Activated naive CD4-positive, alpha-beta T cell treated with anti-CD3 and anti-CD28 coated beads for 36 hours (primary cell): ENCODE data around the gene EIF1AX. TPM values are rescaled to one million over a fixed set of nuclear protein-coding genes. Genes with fewer than 3 reads are reported as not detected.

ENCODE experiments used
- CTCF ChIA-PET: fragments of 350-600 bp; sonication (Branson Sonifier 250); formaldehyde crosslinking; loops from one replicate; lab custom pipeline; 2021; ENCODE audit warnings: antibody characterized with exemption; lab: Charles Lee
- DNase-seq: peaks from one replicate; pipeline ENCODE4 v3.0.0-alpha.2; 2020
- H3K27ac Mint-ChIP-seq: one replicate; pipeline ENCODE4 v1.8.0; 2021; ENCODE audit warnings: mild to moderate bottlenecking, mixed read lengths
- H3K27me3 Mint-ChIP-seq: one replicate; pipeline ENCODE4 v1.8.0; 2021; ENCODE audit warnings: low read depth, mixed read lengths
- H3K36me3 Mint-ChIP-seq: one replicate; pipeline ENCODE4 v1.8.0; 2021; ENCODE audit warnings: low read depth, mixed read lengths
- H3K4me1 Mint-ChIP-seq: one replicate; pipeline ENCODE4 v1.8.0; 2021; ENCODE audit warnings: low read depth, mixed read lengths
- H3K4me3 Mint-ChIP-seq: one replicate; pipeline ENCODE4 v1.8.0; 2021; ENCODE audit warnings: mild to moderate bottlenecking, moderate library complexity, mixed read lengths
- H3K9me3 Mint-ChIP-seq: one replicate; pipeline ENCODE4 v1.8.0; 2021; ENCODE audit warnings: mixed read lengths
- intact Hi-C: fragments of 100-400 bp; cut with micrococcal nuclease; formaldehyde crosslinking; loops from one replicate; pipeline ENCODE4 v1.15.1; 2023
- total RNA-seq, 2 experiments: library from RNA; stranded (reverse); gene quantifications; one replicate each; pipeline ENCODE4 v1.2.3, GENCODE V29; 2021

EIF1AX gene
- total RNA-seq, 2 experiments from 2014 or later: 106 to 109 TPM

- CTCF ChIA-PET: interaction anchor here (0.6 kb wide), 1 partner anchor 284 kb away, joined by 4 read pairs; no protein-coding TSS in a partner anchor
- H3K36me3 Mint-ChIP-seq: no peaks in the 10 kb centered on the region
- peaks cover 14% of the 10 kb centered on the region for H3K27me3 Mint-ChIP-seq
- DNase-seq: no peak
- intact Hi-C loops: no loop called here
- H3K9me3 Mint-ChIP-seq: no peaks in the 10 kb centered on the region
- no peak overlapping the region for H3K4me3 Mint-ChIP-seq
- no peaks in the 10 kb centered on the region for H3K4me1 Mint-ChIP-seq
- H3K27ac Mint-ChIP-seq: no peak overlapping the region
Observed at GRCh38 chrX:20118065-20118824, 23.4 kb downstream of the EIF1AX start.

GRCh38 chrX:20116577-20117240 lies 24.9 kb downstream of the EIF1AX start, which contains the start of gene MAP7D2:
TSS of gene MAP7D2 (minus strand) at chrX:20116907. CDS start at chrX:20116879, 28 bp downstream.
- Mint-ChIP-seq H3K4me1 (no peaks in the 10 kb centered on the region), H3K27ac (no peak within 1 kb of the TSS), H3K27me3 (peaks cover 14% of the 10 kb centered on the region), H3K9me3 (no peaks in the 10 kb centered on the region), H3K4me3 (peak within 1 kb of the TSS; percentile 42), H3K36me3 (no peaks in the 10 kb centered on the region)
- intact Hi-C loops: no loop called here
- CTCF ChIA-PET: no interaction called here
- DNase-seq: no peak

GRCh38 chrX:20116087-20116576 lies 25.5 kb downstream of the EIF1AX start:
- H3K4me3 Mint-ChIP-seq: peak overlapping the region; percentile 42
- no peak for DNase-seq
- H3K27ac Mint-ChIP-seq: no peak overlapping the region
- no peaks in the 10 kb centered on the region for H3K9me3 Mint-ChIP-seq
- peaks cover 14% of the 10 kb centered on the region for H3K27me3 Mint-ChIP-seq
- CTCF ChIA-PET: no interaction called here
- no peaks in the 10 kb centered on the region for H3K4me1 Mint-ChIP-seq
- no peaks in the 10 kb centered on the region for H3K36me3 Mint-ChIP-seq
- intact Hi-C loops: no loop called here

GRCh38 chrX:20112022-20112774 lies 29.4 kb downstream of the EIF1AX start:
- Mint-ChIP-seq H3K4me1 (no peaks in the 10 kb centered on the region), H3K36me3 (no peaks in the 10 kb centered on the region), H3K9me3 (no peaks in the 10 kb centered on the region), H3K27me3 (peaks cover 13% of the 10 kb centered on the region), H3K27ac (no peak overlapping the region), H3K4me3 (no peak overlapping the region)
- CTCF ChIA-PET: no interaction called here
- DNase-seq: no peak
- intact Hi-C loops: no loop called here

GRCh38 chrX:20111271-20111670 lies 30.4 kb downstream of the EIF1AX start:
- Mint-ChIP-seq H3K36me3 (no peaks in the 10 kb centered on the region), H3K9me3 (no peaks in the 10 kb centered on the region), H3K27me3 (peaks cover 12% of the 10 kb centered on the region), H3K4me3 (no peak overlapping the region), H3K4me1 (no peaks in the 10 kb centered on the region), H3K27ac (no peak overlapping the region)
- CTCF ChIA-PET: no interaction called here
- intact Hi-C loops: no loop called here
- DNase-seq: no peak

GRCh38 chrX:20101934-20102581 lies 39.6 kb downstream of the EIF1AX start:
- H3K27me3 Mint-ChIP-seq: no peaks in the 10 kb centered on the region
- H3K9me3 Mint-ChIP-seq: no peaks in the 10 kb centered on the region
- no peak overlapping the region for H3K4me3 Mint-ChIP-seq
- H3K4me1 Mint-ChIP-seq: peaks cover 7% of the 10 kb centered on the region
- DNase-seq: no peak
- H3K36me3 Mint-ChIP-seq: no peaks in the 10 kb centered on the region
- no peak overlapping the region for H3K27ac Mint-ChIP-seq
- intact Hi-C loops: no loop called here
- CTCF ChIA-PET: no interaction called here

GRCh38 chrX:20091499-20091898 lies 50.1 kb downstream of the EIF1AX start:
- no peak overlapping the region for H3K4me3 Mint-ChIP-seq
- H3K4me1 Mint-ChIP-seq: no peaks in the 10 kb centered on the region
- intact Hi-C loops: no loop called here
- H3K36me3 Mint-ChIP-seq: no peaks in the 10 kb centered on the region
- no peak for DNase-seq
- CTCF ChIA-PET: no interaction called here
- H3K27ac Mint-ChIP-seq: no peak overlapping the region
- no peaks in the 10 kb centered on the region for H3K27me3 Mint-ChIP-seq
- no peaks in the 10 kb centered on the region for H3K9me3 Mint-ChIP-seq

GRCh38 chrX:20089845-20090244 lies 51.8 kb downstream of the EIF1AX start:
- H3K27ac Mint-ChIP-seq: no peak overlapping the region
- H3K4me3 Mint-ChIP-seq: no peak overlapping the region
- DNase-seq: no peak
- no peaks in the 10 kb centered on the region for H3K4me1 Mint-ChIP-seq
- no peaks in the 10 kb centered on the region for H3K9me3 Mint-ChIP-seq
- intact Hi-C loops: no loop called here
- H3K36me3 Mint-ChIP-seq: no peaks in the 10 kb centered on the region
- CTCF ChIA-PET: interaction anchor here (1.0 kb wide), 1 partner anchor 337 kb away, joined by 3 read pairs; no protein-coding TSS in a partner anchor
- no peaks in the 10 kb centered on the region for H3K27me3 Mint-ChIP-seq

- no peaks in the 10 kb centered on the region for H3K4me1 Mint-ChIP-seq
- H3K27ac Mint-ChIP-seq: no peak overlapping the region
- intact Hi-C loops: no loop called here
- CTCF ChIA-PET: no interaction called here
- no peaks in the 10 kb centered on the region for H3K27me3 Mint-ChIP-seq
- H3K9me3 Mint-ChIP-seq: no peaks in the 10 kb centered on the region
- H3K36me3 Mint-ChIP-seq: no peaks in the 10 kb centered on the region
- no peak for DNase-seq
- no peak overlapping the region for H3K4me3 Mint-ChIP-seq
Observed at GRCh38 chrX:20080277-20080676, 61.4 kb downstream of the EIF1AX start.

Other genes with a start within 250 kb of the EIF1AX start
- 1 to 10 TPM; 3.6 to 4.7 TPM for gene BCLAF3, start 150.8 kb downstream of the EIF1AX start, total RNA-seq
- gene MAP7D2, start 24.9 kb downstream of the EIF1AX start, total RNA-seq: under 1 TPM; 0.69 to 0.83 TPM
- 10 to 100 TPM; 27.7 to 27.9 TPM for gene RPS6KA3, start 125.1 kb upstream of the EIF1AX start, total RNA-seq